ENCODE data around the gene TRIM71.

DNA sequence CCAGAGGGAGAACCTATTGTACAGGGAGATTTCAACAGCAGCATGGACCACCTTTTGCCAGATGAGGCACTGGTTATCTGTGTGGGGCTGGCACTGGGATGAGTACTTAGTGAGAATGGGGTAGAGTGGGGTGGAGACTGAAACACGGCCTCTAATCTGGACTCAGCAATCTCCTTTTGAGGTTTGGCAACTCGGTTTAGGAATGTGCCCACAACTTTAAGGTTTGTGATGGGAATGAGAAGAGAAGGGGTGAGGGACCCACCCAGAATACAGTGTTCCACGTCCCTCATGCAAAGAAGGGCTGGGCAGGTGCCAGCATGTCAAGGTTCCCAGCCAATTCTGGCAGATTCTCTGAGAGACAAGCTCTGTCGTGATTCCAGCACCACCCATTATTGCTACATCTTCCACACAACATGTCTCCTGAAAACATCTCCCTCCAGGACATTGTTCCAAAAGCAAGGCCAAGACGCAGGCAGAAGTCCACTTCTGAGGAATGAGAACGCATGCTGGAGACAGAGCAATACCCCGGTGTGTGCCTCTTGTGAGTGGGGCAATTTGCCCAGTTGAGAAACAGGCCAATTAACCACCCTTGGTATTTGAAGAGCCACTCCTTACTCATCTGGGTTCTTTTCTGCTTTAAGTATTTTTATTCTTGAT, 96.1 kb downstream of the TRIM71 start:
- TF ChIP-seq POLR2AphosphoS5 (IDR thresholded peaks at IDR 0.05), result peak; percentile 71
- TF ChIP-seq, protein P1, sequence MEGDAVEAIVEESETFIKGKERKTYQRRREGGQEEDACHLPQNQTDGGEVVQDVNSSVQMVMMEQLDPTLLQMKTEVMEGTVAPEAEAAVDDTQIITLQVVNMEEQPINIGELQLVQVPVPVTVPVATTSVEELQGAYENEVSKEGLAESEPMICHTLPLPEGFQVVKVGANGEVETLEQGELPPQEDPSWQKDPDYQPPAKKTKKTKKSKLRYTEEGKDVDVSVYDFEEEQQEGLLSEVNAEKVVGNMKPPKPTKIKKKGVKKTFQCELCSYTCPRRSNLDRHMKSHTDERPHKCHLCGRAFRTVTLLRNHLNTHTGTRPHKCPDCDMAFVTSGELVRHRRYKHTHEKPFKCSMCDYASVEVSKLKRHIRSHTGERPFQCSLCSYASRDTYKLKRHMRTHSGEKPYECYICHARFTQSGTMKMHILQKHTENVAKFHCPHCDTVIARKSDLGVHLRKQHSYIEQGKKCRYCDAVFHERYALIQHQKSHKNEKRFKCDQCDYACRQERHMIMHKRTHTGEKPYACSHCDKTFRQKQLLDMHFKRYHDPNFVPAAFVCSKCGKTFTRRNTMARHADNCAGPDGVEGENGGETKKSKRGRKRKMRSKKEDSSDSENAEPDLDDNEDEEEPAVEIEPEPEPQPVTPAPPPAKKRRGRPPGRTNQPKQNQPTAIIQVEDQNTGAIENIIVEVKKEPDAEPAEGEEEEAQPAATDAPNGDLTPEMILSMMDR (IDR thresholded peaks at IDR 0.05), result no peak

Data from prostate gland (tissue), 2 donors.